Sigmoid colon (tissue), 7 donors: ENCODE data around the gene UFD1. TPM values are rescaled to one million over a fixed set of nuclear protein-coding genes. Genes with fewer than 3 reads are reported as not detected.

ENCODE experiments used
- DNase-seq: peaks from one replicate; pipeline ENCODE4 v3.0.0-alpha.2; 2019
- H3K27ac ChIP-seq, 4 donors: fragments of 200-600 bp; sonication (generic); one replicate each; pipeline ENCODE4 v1.5.1; 2016 to 2019; ENCODE audit warnings: mild to moderate bottlenecking in 1 of 4
- H3K27me3 ChIP-seq, 3 donors: fragments of 200-600 bp; sonication (generic); one replicate each; pipeline ENCODE4 v1.5.1; 2019; ENCODE audit warnings: mild to moderate bottlenecking in 1 of 3
- H3K36me3 ChIP-seq, 4 donors: fragments of 200-600 bp; sonication (generic); one replicate each; pipeline ENCODE4 v1.5.1; 2016 to 2019
- H3K4me1 ChIP-seq, 4 donors: fragments of 200-600 bp; sonication (generic); one replicate each; pipeline ENCODE4 v1.5.1; 2017 to 2019
- H3K4me3 ChIP-seq, 4 donors: fragments of 200-600 bp; sonication (generic); one replicate each; pipeline ENCODE4 v1.5.1; 2017 to 2019; ENCODE audit warnings: mild to moderate bottlenecking in 2 of 4, moderate library complexity in 1 of 4
- H3K9me3 ChIP-seq, 4 donors: fragments of 200-600 bp in 3 of 4; sonication (generic) in 3 of 4; one replicate each; pipeline versions ENCODE4 v1.5.1 to v1.6.1; 2013 to 2019
- EP300 ChIP-seq, 4 donors: sonication (generic); formaldehyde crosslinking; IDR thresholded peaks; one replicate each; pipeline ENCODE4 v1.6.1; 2017; ENCODE audit warnings: antibody characterized with exemption in 4 of 4
- POLR2A ChIP-seq, 2 donors: fragments of 450-650 bp; IDR thresholded peaks; one replicate each; pipeline ENCODE4 v1.6.1; 2016; ENCODE audit warnings: antibody characterized with exemption in 2 of 2, mild to moderate bottlenecking in 2 of 2, moderate library complexity in 2 of 2
- POLR2AphosphoS5 ChIP-seq, 4 donors: sonication (generic); formaldehyde crosslinking; IDR thresholded peaks; one replicate each; pipeline ENCODE4 v1.6.1; 2017; ENCODE audit warnings: antibody characterized with exemption in 4 of 4
- WGBS, 2 donors: extraction: QIAGEN DNeasy Blood & Tissue Kit; methylation state at CpG; one replicate each; pipeline ENCODE4 v1.1.7; 2013; 5-methylcytosine and 5-hydroxymethylcytosine counted together
- intact Hi-C: fragments of 100-400 bp; cut with DNase I; formaldehyde crosslinking; loops from one replicate; pipeline ENCODE4 v1.15.1; 2023
- polyA plus RNA-seq, 3 donors: library from polyadenylated mRNA; stranded (reverse); fragments of 200-250 nt; gene quantifications; one replicate each; pipeline ENCODE4 v1.2.3, GENCODE V29; 2013
- total RNA-seq, 4 donors: library from RNA; depleted of rRNA; stranded (reverse); fragments of >200 nt; gene quantifications; one replicate each; pipeline ENCODE4 v1.1.0, GENCODE V29; 2016
- TF ChIP-seq, protein P1 (sequence below), 4 experiments: fragments of 450-650 bp in 3 of 4; fragments of 200-600 bp in 1 of 4; IDR thresholded peaks; one replicate each; pipeline ENCODE4 v1.5.1; 2016 to 2019; ENCODE audit warnings: antibody characterized with exemption in 4 of 4, mild to moderate bottlenecking in 3 of 4, moderate library complexity in 2 of 4
- donor health status: healthy with polysubstance abuse.
- donor health status: Bipolar disorder and iron deficiency.
- donor health status: healthy.

UFD1 gene
- total and polyA plus RNA-seq, 7 donors, result 28.5 to 131 (median 45.7) TPM

GRCh38 chr22:19434401-19434800 is 44.6 kb downstream of the UFD1 start:
- DNase-seq, result no peak
- intact Hi-C loops, result loop anchor here (5.0 to 10.0 kb wide), 2 partner anchors 140 to 257 kb away; partner anchors contain the start of genes CLTCL1 and SLC25A1
- WGBS, 2 donors, result 92 to 96% methylated on average over 7 of the region's 7 CpGs
- Histone ChIP-seq H3K4me1 (peaks cover 0 to 28% (median 27%) of the 10 kb centered on the region in 4 donors), H3K4me3 (no peak overlapping the region), H3K36me3 (peaks cover 0 to 38% (median 12%) of the 10 kb centered on the region in 4 donors), H3K9me3 (no peaks in the 10 kb centered on the region), H3K27me3 (no peaks in the 10 kb centered on the region), H3K27ac (no peak overlapping the region)
- TF ChIP-seq EP300 (IDR thresholded peaks at IDR 0.05) (no peak), POLR2A (IDR thresholded peaks at IDR 0.05) (no peak), POLR2AphosphoS5 (IDR thresholded peaks at IDR 0.05) (no peak)
- TF ChIP-seq, protein P1, sequence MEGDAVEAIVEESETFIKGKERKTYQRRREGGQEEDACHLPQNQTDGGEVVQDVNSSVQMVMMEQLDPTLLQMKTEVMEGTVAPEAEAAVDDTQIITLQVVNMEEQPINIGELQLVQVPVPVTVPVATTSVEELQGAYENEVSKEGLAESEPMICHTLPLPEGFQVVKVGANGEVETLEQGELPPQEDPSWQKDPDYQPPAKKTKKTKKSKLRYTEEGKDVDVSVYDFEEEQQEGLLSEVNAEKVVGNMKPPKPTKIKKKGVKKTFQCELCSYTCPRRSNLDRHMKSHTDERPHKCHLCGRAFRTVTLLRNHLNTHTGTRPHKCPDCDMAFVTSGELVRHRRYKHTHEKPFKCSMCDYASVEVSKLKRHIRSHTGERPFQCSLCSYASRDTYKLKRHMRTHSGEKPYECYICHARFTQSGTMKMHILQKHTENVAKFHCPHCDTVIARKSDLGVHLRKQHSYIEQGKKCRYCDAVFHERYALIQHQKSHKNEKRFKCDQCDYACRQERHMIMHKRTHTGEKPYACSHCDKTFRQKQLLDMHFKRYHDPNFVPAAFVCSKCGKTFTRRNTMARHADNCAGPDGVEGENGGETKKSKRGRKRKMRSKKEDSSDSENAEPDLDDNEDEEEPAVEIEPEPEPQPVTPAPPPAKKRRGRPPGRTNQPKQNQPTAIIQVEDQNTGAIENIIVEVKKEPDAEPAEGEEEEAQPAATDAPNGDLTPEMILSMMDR (IDR thresholded peaks at IDR 0.05), result no peak

DNA sequence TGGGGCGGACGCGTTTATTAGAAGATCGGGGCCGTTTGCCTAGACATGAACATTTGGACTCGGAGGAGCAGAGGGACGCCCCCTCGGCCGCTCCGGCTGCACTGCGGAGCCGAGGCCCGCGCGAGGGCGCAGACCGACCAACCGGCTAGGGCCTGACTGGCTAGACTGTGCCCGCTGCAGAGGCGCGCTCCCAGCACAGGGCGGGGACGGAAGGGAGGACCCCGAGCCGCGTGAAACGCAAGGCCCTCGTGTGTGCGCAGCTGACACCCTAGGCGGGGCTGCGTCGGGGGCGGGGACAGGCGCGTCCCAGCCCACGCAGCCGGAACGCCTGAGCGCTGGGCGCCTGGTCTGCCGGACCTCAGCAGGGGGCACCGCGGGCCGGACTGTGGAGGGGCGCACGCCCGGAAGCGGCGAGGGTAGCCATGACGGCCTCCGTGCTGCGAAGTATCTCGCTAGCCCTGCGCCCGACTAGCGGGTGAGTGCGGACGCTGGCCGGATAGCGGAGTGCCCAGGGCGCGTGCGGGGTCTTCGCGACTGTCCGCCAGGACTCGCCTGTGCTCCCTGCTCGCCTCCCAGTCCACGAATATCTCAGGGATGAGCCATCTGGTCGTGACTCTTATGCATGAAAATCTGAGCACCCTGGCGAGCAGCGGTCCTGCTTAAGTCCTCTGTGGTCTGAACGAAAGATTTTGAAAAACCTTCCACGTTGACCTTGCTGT is 46.7 kb downstream of the UFD1 start, which contains the start of gene MRPL40:
TSS of gene MRPL40 (plus strand) at position 413 of the 719 bp plus-strand sequence. CDS start at position 423, 10 bp downstream.
- H3K4me3 ChIP-seq, result peak within 1 kb of the TSS; percentile 85 to 93 (median 90)
- WGBS, 2 donors, result 0% methylated on average over 74 of the region's 74 CpGs
- H3K36me3 ChIP-seq, result peaks cover 0 to 29% (median 12%) of the 10 kb centered on the region in 4 donors
- peak; percentile 79 to 82 for TF ChIP-seq POLR2A (IDR thresholded peaks at IDR 0.05)
- TF ChIP-seq POLR2AphosphoS5 (IDR thresholded peaks at IDR 0.05), result peak; percentile 80 to 99 (median 92)
- peak in 1 of 4 donors; percentile 46 for TF ChIP-seq EP300 (IDR thresholded peaks at IDR 0.05)
- TF ChIP-seq, protein P1 (IDR thresholded peaks at IDR 0.05), result no peak
- H3K27me3 ChIP-seq, result no peaks in the 10 kb centered on the region
- intact Hi-C loops, result loop anchor here (1.0 to 10.0 kb wide), 3 partner anchors 47 to 255 kb away; partner anchors contain the start of genes CDC45, CLTCL1, SLC25A1 and UFD1
- peak within 1 kb of the TSS; percentile 91 to 99 (median 96) for H3K27ac ChIP-seq
- peak; percentile 96 for DNase-seq
- peaks cover 0 to 30% (median 29%) of the 10 kb centered on the region in 4 donors for H3K4me1 ChIP-seq
- H3K9me3 ChIP-seq, result no peaks in the 10 kb centered on the region

DNA sequence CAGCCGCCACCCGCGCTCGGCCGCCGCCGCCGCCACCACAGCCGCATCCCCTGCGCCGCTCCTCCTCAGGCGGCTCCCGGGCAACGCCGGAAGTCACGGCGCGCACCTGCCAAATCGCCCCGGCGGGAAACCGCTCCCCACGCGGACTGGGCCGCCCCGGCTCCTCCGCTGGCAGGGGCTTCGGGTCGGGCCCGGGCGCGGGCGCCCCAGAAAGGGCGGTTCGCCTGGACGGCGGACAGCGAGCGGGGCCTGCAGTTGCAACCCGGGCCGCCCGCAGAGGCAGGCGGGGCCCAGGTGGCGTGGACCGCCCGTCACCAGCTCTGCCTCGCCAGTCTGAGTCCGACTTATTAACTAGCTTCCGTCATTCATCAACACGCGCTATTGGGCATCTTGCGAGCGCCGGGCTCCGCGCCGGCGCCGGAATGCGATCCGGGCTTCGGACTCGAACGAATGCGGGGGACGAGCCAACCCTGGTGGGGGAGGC is 47.3 kb downstream of the UFD1 start, which contains the start of gene HIRA:
TSS of gene HIRA (minus strand) at position 85 of the 484 bp plus-strand sequence. CDS start 257 bp downstream, outside the sequence.
- DNase-seq, result peak; percentile 89
- intact Hi-C loops, result loop anchor here (1.0 to 10.0 kb wide), 3 partner anchors 48 to 254 kb away; partner anchors contain the start of genes CDC45, CLTCL1, SLC25A1 and UFD1
- H3K4me3 ChIP-seq, result peak within 1 kb of the TSS; percentile 85 to 93 (median 90)
- WGBS, 2 donors, result 0 to 1% methylated on average over 66 of the region's 66 CpGs
- no peaks in the 10 kb centered on the region for H3K9me3 ChIP-seq
- peak in 3 of 4 donors; percentile 58 to 65 (median 61) for TF ChIP-seq POLR2AphosphoS5 (IDR thresholded peaks at IDR 0.05)
- TF ChIP-seq, protein P1 (IDR thresholded peaks at IDR 0.05), result no peak
- no peaks in the 10 kb centered on the region for H3K27me3 ChIP-seq
- peak within 1 kb of the TSS; percentile 91 to 99 (median 96) for H3K27ac ChIP-seq
- peaks cover 0 to 25% (median 12%) of the 10 kb centered on the region in 4 donors for H3K36me3 ChIP-seq
- H3K4me1 ChIP-seq, result peaks cover 0 to 30% (median 29%) of the 10 kb centered on the region in 4 donors

DNA sequence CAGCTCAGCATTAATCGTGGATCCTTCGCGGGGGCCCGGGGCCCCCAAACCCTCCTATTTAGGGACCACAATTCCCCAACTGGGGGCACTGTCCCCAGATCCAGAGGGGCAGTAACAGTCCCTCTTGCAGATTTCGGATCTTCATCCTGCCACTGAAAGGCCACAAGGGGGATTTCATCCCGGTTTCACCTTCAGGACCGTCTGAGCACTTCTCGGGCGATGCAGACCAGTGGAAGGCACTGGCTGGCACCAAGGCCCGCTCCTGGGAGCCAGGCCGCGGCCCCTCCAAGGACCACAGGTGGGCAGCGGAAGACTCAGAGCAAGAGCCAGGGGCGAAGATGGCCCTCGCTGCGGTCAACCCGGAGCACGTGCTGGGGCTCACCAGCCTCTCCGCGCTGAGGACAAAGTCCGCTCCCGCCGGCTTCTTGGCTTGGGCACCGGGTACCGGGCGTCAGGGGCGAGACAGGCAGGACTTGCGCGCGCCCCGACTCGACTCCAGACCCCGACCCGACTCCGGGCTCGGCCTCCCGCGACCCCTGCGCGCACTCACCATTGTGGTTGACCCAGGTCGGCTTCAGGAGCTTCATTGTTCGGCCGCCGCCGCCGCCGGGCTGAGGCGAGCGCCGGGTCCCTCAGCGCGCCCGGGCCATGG is 48.0 kb downstream of the UFD1 start:
- H3K27me3 ChIP-seq, result no peaks in the 10 kb centered on the region
- peak overlapping the region; percentile 85 to 93 (median 90) for H3K4me3 ChIP-seq
- intact Hi-C loops, result loop anchor here (5.0 to 10.0 kb wide), 2 partner anchors 136 to 254 kb away; partner anchors contain the start of genes CLTCL1 and SLC25A1
- H3K36me3 ChIP-seq, result peaks cover 0 to 18% (median 9%) of the 10 kb centered on the region in 4 donors
- DNase-seq, result no peak
- 0 to 1% methylated on average over 53 of the region's 53 CpGs for WGBS, 2 donors
- peak overlapping the region; percentile 64 to 98 (median 93) for H3K27ac ChIP-seq
- H3K4me1 ChIP-seq, result peaks cover 0 to 30% (median 29%) of the 10 kb centered on the region in 4 donors
- no peaks in the 10 kb centered on the region for H3K9me3 ChIP-seq
- TF ChIP-seq, protein P1 (IDR thresholded peaks at IDR 0.05), result no peak
- TF ChIP-seq EP300 (IDR thresholded peaks at IDR 0.05) (no peak), POLR2A (IDR thresholded peaks at IDR 0.05) (no peak), POLR2AphosphoS5 (IDR thresholded peaks at IDR 0.05) (no peak)
